Stomach (tissue), 4 donors: ENCODE measurements around the gene RBM27.

Experiments used
- EP300 ChIP-seq: sonication (generic); formaldehyde crosslinking; IDR thresholded peaks from one replicate; pipeline ENCODE4 v1.6.1; 2017; ENCODE audit warnings: antibody characterized with exemption
- POLR2A ChIP-seq, 4 donors: fragments of 450-650 bp; IDR thresholded peaks; one replicate each; pipeline ENCODE4 v1.6.1; 2016; ENCODE audit warnings: antibody characterized with exemption in 4 of 4, control low read depth in 2 of 4, mild to moderate bottlenecking in 1 of 4, moderate library complexity in 1 of 4

- no peak for TF ChIP-seq POLR2A (IDR thresholded peaks at IDR 0.05)
- no peak for TF ChIP-seq EP300
Measured at GRCh38 chr5:146165460-146165859, 37.9 kb upstream of the RBM27 start.
